ENCODE measurements around the gene BBS4.

GRCh38 chr15:72783004-72783639, 97.1 kb downstream of the BBS4 start:
- TF ChIP-seq FOXK2 (IDR thresholded peaks at IDR 0.05) (no peak), LEF1 (IDR thresholded peaks at IDR 0.05; ENCODE audit: borderline replicate concordance) (no peak), SP1 (IDR thresholded peaks at IDR 0.05) (no peak), TARDBP (IDR thresholded peaks at IDR 0.05) (no peak), CTBP1 (IDR thresholded peaks at IDR 0.05; ENCODE audit: borderline replicate concordance) (no peak)
- TF ChIP-seq, protein P1, sequence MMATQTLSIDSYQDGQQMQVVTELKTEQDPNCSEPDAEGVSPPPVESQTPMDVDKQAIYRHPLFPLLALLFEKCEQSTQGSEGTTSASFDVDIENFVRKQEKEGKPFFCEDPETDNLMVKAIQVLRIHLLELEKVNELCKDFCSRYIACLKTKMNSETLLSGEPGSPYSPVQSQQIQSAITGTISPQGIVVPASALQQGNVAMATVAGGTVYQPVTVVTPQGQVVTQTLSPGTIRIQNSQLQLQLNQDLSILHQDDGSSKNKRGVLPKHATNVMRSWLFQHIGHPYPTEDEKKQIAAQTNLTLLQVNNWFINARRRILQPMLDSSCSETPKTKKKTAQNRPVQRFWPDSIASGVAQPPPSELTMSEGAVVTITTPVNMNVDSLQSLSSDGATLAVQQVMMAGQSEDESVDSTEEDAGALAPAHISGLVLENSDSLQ (IDR thresholded peaks at IDR 0.05), result no peak
